GM13977 (cell line): Measurements from ENCODE around the gene IL15.

Experiments used
- DNase-seq: peaks from one replicate; pipeline ENCODE4 v3.0.0; 2012; ENCODE audit warnings: low spot score
- in situ Hi-C: fragments of 300-500 bp; cut with MboI; formaldehyde crosslinking; loops from one replicate; pipeline ENCODE4 v1.12.0; 2022; ENCODE audit warnings: low sequenced_read_pairs, low pct_unique_long_range_greater_than_20kb, mixed read lengths, inconsistent platforms; ENCODE audit not compliant: unreplicated experiment
- TF ChIP-seq, protein P1 (sequence below): IDR thresholded peaks from 2 replicates; pipeline ENCODE4 v1.5.1; 2012; ENCODE audit warnings: mild to moderate bottlenecking, control low read depth; ENCODE audit not compliant: insufficient read depth; ENCODE audit errors: extremely low read depth, missing control alignments

Gene IL15

GRCh38 chr4:141669501-141669900, 33.1 kb downstream of the IL15 start:
- in situ Hi-C loops: no loop called here
- TF ChIP-seq, protein P1, sequence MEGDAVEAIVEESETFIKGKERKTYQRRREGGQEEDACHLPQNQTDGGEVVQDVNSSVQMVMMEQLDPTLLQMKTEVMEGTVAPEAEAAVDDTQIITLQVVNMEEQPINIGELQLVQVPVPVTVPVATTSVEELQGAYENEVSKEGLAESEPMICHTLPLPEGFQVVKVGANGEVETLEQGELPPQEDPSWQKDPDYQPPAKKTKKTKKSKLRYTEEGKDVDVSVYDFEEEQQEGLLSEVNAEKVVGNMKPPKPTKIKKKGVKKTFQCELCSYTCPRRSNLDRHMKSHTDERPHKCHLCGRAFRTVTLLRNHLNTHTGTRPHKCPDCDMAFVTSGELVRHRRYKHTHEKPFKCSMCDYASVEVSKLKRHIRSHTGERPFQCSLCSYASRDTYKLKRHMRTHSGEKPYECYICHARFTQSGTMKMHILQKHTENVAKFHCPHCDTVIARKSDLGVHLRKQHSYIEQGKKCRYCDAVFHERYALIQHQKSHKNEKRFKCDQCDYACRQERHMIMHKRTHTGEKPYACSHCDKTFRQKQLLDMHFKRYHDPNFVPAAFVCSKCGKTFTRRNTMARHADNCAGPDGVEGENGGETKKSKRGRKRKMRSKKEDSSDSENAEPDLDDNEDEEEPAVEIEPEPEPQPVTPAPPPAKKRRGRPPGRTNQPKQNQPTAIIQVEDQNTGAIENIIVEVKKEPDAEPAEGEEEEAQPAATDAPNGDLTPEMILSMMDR: no peak
- no peak for DNase-seq

GRCh38 chr4:141675384-141675783, 39.0 kb downstream of the IL15 start:
- TF ChIP-seq, protein P1: no peak
- in situ Hi-C loops: no loop called here
- DNase-seq: no peak

DNA sequence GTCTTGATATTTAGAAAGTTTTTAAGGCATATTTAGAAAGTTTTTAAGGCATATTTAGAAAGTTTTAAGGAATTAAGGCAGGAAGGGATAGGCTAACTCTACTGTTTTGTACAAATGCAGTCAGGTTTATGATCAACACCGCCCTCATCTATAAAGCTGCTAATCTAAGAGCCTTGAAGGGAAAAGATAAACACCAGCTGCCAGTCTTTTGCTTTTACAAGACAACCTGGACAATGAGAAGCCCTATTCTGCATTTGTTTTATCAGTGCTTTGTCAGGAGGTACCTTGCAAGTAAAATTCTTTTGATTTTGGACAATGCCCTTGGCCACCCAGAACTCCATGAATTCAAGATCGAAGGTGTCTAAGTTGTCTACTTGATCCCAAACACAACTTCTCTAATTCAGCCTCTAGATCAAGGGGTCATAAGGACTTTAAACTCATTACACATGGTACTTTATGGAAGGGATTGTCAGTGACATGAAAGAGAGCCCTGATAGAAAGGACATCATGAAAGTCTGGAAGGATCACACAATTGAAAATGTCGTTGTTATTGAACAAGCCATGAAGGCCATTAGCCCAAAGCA, 39.8 kb downstream of the IL15 start:
- in situ Hi-C loops: no loop called here
- TF ChIP-seq, protein P1: no peak
- no peak for DNase-seq

DNA sequence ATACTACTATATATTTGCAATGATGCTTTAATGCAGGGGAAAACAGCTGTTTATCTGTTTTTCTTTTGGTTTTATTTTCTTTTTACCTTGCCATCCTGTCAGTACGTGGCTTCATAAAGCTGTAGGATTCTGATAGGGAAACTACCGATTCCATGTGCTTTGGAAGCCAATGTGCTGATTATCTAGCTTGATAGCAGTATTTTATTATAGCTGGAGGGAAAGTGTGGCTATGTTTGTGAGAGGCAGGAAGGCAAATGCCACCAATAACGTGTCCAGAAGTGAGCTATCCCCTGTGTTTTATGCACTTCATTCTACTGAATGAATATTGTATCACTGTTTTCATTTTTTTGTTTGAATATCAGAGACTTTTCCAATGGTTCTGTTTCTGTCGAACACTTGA, 43.7 kb downstream of the IL15 start:
- TF ChIP-seq, protein P1: no peak
- in situ Hi-C loops: no loop called here
- no peak for DNase-seq

DNA sequence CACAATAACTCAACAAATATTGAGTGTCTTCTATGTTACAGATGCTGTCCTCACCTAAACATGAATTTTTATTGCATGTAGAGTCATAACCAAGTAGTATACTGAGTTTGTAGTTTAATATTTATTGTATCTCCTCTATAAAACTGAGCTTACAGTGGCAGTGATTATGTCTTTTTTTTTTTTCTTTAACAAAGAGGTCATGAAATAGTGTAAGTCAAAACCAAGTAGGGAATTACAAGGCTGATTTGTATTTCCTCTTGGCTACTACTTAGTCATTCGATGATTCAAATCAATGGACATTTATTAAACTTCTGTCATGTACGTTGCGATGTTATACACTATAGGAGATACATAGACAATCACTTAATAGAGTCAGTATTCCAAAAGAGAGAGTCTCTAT, 48.4 kb downstream of the IL15 start:
- DNase-seq: no peak
- in situ Hi-C loops: no loop called here
- TF ChIP-seq, protein P1: no peak

DNA sequence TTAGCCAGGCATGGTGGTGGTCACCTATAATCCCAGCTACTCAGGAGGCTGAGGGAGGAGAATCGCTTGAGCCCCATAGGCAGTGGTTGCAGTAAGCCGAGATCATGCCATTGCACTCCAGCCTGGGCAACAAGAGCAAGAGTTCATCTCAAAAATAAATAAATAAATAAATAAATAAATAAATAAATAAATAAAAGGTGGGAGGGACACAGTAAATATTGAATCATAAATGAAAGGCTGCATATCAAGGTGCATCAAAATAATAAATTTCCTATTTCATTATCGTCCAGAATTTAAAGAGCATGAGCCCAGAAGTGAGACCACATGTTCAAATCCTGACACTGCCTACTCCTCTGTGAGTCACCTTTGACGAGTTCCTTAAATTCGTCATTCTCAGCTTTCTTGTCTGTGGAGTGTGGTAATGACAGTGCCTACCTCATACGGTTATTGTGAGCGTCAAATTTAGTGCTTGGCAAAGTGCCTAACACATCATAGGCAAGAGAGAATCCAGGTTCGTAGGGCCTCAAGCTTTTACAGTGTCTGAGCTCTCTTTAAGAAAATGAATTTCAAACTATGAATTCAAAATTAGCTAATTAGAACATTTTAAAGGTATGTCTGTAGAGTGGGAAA, 49.9 kb downstream of the IL15 start:
- TF ChIP-seq, protein P1: no peak
- DNase-seq: no peak
- in situ Hi-C loops: no loop called here
